ENCODE results near the gene CACNG1.

CACNG1 gene

DNA sequence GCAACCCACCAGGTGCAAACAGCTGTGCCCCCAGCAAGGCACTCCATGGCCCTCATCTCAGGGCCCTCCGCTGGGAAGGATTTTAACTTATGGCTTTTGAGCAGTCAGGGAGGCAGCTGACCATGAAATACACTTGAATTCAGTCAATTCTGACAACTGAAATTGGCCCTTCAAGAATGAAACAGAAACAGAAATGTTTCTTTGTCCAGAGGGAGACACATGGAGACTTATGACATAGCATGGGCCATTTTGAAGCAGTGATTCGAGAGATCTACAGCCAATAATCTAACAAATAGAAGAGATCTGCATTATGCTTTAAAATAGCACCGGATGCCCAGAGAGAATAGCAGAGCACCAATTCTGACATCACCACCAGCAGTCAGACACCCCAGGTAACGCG lies 7.5 kb downstream of the CACNG1 start:
- no peak for DNase-seq (ENCODE audit: extremely low read depth, low read depth)
- TF ChIP-seq, protein P1, sequence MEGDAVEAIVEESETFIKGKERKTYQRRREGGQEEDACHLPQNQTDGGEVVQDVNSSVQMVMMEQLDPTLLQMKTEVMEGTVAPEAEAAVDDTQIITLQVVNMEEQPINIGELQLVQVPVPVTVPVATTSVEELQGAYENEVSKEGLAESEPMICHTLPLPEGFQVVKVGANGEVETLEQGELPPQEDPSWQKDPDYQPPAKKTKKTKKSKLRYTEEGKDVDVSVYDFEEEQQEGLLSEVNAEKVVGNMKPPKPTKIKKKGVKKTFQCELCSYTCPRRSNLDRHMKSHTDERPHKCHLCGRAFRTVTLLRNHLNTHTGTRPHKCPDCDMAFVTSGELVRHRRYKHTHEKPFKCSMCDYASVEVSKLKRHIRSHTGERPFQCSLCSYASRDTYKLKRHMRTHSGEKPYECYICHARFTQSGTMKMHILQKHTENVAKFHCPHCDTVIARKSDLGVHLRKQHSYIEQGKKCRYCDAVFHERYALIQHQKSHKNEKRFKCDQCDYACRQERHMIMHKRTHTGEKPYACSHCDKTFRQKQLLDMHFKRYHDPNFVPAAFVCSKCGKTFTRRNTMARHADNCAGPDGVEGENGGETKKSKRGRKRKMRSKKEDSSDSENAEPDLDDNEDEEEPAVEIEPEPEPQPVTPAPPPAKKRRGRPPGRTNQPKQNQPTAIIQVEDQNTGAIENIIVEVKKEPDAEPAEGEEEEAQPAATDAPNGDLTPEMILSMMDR (IDR thresholded peaks at IDR 0.05; ENCODE audit: low read depth, low read length), result no peak

DNA sequence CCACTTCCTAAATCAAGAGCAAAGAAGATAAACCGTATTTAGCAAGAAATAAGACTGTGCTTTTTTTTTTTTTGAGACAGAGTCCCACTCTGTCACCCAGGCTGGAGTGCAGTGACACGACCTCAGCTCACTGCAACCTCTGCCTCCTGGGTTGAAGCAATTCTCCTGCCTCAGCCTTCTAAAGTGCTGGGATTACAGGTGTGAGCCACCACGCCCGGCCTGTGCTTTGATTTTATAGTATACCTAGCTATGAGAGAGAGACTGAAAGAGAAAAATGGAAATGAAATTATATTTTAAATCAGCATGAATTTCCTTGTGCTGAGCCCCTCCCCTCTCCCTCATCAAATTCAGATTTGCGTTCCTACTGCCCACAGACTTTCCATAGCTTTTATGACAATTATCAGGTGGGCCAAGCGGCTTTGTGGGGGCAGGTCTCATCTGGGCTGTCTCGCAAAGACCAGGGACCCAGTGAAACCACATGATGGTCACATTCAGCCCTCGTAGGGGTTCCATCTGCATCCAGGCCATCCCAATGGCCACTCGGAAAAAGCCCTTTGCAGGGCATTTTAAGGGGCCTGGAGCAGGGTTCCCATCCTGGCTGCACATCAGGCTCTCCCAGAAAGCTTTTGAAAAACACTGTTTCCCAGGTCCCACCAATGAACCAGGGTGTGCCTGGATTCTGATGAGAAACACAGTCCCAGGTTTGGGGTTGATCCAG lies 8.5 kb downstream of the CACNG1 start:
- DNase-seq (ENCODE audit: extremely low read depth, low read depth), result no peak

DNA sequence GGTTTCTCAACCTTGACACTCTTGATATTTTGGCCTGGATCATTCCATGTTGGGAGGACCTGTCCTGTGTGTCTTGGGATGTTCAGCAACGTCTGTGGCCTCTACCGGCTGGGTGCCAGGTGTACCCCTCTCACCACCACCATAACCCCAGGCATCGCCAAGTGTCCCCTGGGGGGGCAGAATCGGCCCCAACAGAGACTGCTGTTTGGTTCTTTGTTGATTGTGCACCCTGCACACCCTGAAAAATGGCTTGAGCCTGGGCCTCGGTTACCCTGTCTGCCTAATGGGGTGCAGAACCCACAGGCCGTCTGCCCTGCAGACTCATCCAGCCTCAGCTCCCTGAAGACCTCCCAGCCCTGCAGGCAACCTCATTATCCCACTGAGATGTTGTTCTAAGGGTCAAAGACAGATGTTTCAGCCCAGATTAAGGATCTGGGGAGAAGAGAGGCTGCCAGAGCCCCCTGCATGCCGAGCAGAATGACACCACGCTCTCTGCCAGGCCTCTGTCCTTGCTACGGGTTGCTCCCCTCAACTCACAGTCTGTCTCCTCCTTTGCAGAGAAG lies 9.2 kb downstream of the CACNG1 start:
- DNase-seq (ENCODE audit: extremely low read depth, low read depth), result no peak
- TF ChIP-seq, protein P1 (IDR thresholded peaks at IDR 0.05; ENCODE audit: low read depth, low read length), result no peak

More for the DNA sequence above, 8.5 kb downstream of the CACNG1 start:
- TF ChIP-seq, protein P1 (IDR thresholded peaks at IDR 0.05; ENCODE audit: low read depth, low read length), result no peak

DNA sequence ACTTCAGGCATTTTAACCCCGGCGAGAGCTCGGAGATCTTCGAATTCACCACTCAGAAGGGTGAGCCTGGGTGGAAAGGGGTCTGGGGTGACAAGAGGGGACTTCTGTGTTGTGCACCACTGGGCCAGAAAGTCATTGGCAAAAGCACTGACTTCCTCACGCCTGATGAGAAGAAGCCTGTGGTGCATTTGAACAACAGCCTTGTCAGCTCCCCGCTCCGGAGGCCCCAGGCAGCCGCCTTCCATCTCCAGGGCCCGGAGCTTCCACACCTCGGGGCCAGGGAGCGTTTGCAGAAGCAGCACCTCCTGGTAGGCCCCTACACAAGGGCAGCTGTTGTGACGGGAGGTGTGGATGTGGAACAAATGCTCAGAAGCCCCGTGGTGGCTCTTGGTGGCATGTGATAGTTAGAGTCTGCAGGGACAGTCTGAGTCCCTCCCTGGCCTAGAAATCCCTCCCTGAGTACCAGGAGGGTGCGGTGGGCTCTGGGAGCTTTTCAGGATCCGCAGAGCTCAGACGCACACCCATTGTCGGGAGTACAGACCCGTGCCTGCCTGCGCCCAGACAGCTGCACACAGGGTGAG lies 9.7 kb downstream of the CACNG1 start:
- TF ChIP-seq, protein P1 (IDR thresholded peaks at IDR 0.05; ENCODE audit: low read depth, low read length), result no peak
- DNase-seq (ENCODE audit: extremely low read depth, low read depth), result no peak

DNA sequence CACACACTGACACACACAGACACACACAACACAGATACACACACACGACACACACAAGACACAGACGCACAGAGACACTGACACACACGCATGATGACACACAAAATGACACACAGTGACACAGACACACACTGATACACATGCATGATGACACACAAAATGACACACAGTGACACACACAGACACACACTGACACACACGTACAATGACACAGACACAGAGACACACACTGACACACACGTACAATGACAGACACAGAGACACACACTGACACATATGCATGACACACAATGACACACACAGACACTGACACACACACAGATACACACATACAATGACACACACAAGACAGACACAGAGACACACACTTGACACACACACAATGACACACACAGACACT lies 10.3 kb downstream of the CACNG1 start:
- DNase-seq (ENCODE audit: extremely low read depth, low read depth), result no peak
- TF ChIP-seq, protein P1 (IDR thresholded peaks at IDR 0.05; ENCODE audit: low read depth, low read length), result no peak

DNA sequence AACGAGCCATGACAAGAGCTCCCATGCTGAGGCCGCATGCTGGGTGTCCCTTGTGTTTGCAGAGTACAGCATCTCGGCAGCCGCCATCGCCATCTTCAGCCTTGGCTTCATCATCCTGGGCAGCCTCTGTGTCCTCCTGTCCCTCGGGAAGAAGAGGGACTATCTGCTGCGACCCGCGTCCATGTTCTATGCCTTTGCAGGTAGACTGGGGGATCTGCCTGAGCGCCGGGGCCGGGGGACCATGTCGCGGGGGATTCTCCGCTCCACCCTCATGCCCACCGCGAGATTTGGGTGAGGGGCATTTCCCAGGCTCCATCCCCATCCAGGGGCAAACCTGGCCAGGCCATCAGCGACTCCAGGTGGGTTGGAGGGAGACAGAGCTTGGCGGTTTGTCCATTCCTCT lies 10.7 kb downstream of the CACNG1 start:
- no peak for DNase-seq (ENCODE audit: extremely low read depth, low read depth)
- TF ChIP-seq, protein P1 (IDR thresholded peaks at IDR 0.05; ENCODE audit: low read depth, low read length), result no peak

Measured in AG09319 (cell line).